HFF-Myc (cell line): ENCODE data around the gene GTF2A1L.
"Not testable (repeated sequence)": the region's sequence is repeated elsewhere in the genome, so short reads cannot be mapped to it uniquely, and the experiment has no call there.

ENCODE experiments used
- DNase-seq: peaks from one replicate; pipeline ENCODE4 v3.0.0-alpha.2; 2011; ENCODE audit warnings: low read depth; ENCODE audit errors: extremely low read depth
- H3K4me3 ChIP-seq: replicated peaks from 2 replicates; pipeline ENCODE4 v1.5.1; 2011; ENCODE audit warnings: low read depth, mild to moderate bottlenecking, control low read depth, low read length
- TF ChIP-seq, protein P1 (sequence below): IDR thresholded peaks from 2 replicates; pipeline ENCODE4 v1.5.1; 2012; ENCODE audit warnings: mild to moderate bottlenecking, low read depth, low read length, control low read depth; ENCODE audit errors: missing control alignments

The GTF2A1L gene

DNA sequence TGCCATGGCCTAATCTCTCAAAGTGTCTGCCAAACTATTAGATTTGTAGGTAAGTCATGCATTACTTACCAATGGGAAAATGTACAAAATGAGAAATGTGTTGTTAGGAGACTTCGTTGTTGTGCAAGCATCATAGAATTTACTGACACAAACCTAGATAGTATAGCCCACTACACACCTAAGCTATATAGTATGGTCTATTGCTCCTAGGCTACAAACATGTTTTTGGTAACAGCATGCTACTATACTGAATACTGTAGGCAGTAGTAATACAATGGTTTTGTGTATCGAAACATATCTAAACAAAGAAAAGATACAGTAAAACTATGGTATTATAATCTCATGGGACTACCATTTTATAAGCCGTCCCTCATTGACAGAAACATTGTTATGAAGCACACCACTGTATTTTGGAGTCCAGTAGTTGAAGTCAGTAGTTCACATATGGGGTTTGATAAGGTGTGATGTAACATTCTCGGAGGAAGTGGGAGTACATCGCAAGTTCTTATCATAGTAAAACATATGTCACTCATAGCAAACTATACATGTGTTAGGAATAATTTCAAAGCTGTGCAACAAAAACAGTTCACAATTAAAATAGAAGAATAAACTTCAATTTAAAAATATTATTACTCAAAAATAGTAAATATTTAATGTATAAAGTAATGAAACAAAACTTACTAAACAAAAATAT, 12.0 kb upstream of the GTF2A1L start:
- H3K4me3 ChIP-seq = no peak overlapping the region
- no peak for DNase-seq
- TF ChIP-seq, protein P1, sequence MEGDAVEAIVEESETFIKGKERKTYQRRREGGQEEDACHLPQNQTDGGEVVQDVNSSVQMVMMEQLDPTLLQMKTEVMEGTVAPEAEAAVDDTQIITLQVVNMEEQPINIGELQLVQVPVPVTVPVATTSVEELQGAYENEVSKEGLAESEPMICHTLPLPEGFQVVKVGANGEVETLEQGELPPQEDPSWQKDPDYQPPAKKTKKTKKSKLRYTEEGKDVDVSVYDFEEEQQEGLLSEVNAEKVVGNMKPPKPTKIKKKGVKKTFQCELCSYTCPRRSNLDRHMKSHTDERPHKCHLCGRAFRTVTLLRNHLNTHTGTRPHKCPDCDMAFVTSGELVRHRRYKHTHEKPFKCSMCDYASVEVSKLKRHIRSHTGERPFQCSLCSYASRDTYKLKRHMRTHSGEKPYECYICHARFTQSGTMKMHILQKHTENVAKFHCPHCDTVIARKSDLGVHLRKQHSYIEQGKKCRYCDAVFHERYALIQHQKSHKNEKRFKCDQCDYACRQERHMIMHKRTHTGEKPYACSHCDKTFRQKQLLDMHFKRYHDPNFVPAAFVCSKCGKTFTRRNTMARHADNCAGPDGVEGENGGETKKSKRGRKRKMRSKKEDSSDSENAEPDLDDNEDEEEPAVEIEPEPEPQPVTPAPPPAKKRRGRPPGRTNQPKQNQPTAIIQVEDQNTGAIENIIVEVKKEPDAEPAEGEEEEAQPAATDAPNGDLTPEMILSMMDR = no peak

DNA sequence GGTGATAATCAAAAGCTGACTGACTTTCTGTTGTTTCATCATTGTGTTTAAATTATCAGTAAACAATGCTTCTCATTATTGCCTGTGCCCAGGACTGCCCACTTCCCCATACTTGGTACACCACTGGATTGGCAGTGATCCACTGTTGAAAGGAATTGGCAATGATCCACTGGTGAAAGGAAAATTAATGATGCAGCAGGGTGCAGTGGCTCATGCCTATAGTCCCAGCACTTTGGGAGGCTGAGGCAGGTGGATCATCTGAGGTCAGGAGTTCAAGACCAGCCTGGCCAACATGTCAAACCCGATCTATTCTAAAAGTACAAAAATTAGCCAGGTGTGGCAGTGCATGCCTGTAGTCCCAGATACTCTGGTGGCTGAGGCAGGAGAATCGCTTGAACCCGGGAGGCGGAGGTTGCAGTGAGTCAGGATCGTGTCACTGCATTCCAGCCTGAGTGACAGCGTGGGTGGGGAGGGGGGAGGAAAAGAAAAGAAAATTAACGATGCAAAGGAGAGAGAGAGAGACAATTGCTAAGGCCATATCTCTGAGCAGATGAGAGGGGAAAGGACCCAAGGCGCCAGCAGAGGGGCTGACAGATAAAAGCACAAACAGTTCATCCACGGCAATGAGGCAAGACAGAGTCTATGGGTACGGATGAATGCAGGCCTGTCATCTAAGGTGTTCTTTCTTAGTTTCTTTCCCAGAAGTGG, 10.2 kb upstream of the GTF2A1L start:
- TF ChIP-seq, protein P1 = no peak
- no peak overlapping the region for H3K4me3 ChIP-seq
- DNase-seq = no peak

DNA sequence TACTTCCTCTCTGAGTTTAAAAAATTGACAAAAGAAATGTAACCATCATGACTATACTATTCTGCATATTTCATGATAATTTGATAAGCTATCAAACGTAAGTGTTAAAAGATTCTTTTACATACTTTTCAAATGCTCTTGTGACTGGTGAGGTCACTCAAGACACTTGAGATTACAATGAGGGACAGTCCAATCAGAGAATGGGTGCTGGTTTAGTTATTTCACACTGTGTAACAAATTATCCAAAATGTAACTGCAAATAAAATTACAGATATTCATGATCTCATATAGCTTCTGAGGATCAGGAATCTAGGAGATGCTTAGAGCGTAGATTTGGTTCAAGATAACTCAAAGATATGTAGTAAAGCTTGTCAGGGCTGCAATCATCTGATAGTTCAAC, 4.4 kb upstream of the GTF2A1L start:
- TF ChIP-seq, protein P1 = no peak
- DNase-seq = no peak
- H3K4me3 ChIP-seq = no peak overlapping the region

DNA sequence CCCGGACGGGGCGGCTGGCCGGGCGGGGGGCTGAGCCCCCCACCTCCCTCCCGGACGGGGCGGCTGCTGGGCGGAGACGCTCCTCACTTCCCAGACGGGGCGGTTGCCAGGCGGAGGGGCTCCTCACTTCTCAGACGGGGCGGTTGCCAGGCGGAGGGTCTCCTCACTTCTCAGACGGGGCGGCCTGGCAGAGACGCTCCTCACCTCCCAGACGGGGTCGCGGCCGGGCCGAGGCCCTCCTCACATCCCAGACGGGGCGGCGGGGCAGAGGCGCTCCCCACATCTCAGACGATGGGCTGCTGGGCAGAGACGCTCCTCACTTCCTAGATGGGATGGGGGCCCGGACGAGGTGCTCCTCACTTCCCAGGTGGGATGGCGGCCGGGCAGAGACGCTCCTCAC, 3.1 kb upstream of the GTF2A1L start:
- not testable (repeated sequence) for H3K4me3 ChIP-seq, DNase-seq

DNA sequence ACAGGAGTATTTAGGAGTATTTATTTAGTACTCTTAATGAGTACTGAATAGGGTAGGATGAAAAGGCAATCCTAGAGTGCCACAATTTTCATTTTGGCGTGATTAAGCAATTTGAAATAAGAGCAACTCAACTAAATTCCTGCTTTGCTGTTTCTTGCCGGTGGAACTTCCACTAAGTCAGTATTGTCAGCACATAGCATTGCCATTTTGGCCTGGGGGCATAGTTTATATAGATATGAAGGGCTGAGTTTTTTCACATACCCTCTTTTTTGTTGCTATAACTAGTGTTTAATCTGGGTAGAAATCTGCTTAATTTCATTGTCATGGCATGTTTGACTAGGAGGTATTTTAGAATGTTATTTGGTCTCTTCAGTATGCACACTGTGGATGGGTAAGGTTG, 1.9 kb downstream of the GTF2A1L start:
- DNase-seq = no peak
- H3K4me3 ChIP-seq = no peak overlapping the region
- TF ChIP-seq, protein P1 = no peak

DNA sequence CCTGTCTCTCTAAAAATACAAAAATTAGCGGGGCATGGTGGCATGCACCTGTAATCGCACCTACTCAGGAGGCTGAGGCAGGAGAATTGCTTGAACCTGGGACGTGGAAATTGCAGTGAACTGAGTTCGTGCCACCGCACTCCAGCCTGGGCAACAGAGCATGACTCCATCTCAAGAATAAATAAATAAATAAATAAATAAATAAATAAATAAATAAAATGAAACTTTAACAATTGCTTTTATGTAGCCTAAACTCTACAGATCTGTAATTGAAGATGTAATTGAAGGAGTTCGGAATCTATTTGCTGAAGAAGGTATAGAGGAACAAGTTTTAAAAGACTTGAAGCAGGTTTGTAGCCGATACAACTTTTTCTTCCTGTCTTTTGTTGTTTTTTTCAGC, 2.9 kb downstream of the GTF2A1L start:
- no peak for DNase-seq
- H3K4me3 ChIP-seq = no peak overlapping the region
- TF ChIP-seq, protein P1 = no peak

DNA sequence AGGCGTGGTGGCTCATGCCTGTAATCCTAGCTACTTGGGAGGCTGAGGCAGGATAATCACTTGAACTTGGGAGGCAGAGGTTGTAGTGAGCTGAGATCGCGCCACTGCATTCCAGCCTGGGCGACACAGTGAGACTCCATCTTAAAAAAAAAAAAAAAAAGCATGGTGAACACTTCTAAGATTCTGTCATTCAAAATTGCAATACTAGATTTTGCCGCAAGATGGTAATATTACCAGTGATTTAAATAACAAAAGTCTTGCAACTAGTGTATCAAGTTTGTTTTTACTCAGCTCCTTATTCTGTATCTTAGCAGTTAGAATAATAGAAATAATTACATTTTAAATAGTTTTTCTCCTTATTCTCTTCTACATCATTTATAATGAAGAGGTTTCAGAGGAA, 5.0 kb downstream of the GTF2A1L start:
- not testable (repeated sequence) for DNase-seq, H3K4me3 ChIP-seq

DNA sequence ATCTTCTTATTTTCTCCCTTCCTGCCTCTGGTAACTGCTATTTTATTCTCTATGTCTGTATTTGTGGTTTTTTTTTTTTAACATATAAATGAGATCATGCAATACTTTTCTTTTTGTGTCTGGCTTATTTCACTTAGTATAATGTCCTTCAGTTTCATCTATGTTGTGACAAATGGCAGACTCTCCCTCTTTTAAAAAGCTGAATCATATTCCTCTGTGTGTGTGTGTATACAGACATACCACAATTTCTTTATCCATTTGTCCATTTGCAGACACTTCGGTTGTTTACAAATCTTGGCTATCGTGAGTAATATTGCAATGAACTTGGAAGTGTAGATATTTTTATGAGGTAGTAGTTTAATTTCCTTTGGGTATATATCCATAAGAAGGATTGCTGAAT, 7.0 kb downstream of the GTF2A1L start:
- TF ChIP-seq, protein P1 = no peak
- H3K4me3 ChIP-seq = no peak overlapping the region
- DNase-seq = no peak
